Germinal center (tissue), 1 donor: ENCODE measurements around the gene RRAGD.
"Not testable (repeated sequence)": the region's sequence is repeated elsewhere in the genome, so short reads cannot be mapped to it uniquely, and the experiment has no call there.

Source experiments
- DNase-seq: peaks from one replicate; pipeline ENCODE4 v3.0.0; 2012; ENCODE audit warnings: mixed read lengths, low spot score

RRAGD gene

GRCh38 chr6:89411145-89412070 lies 665 bp downstream of the RRAGD start:
- peak; percentile 41 for DNase-seq

GRCh38 chr6:89410788-89411144 lies 1.3 kb downstream of the RRAGD start:
- no peak for DNase-seq

GRCh38 chr6:89410231-89410761 lies 1.8 kb downstream of the RRAGD start:
- DNase-seq = no peak

- no peak for DNase-seq
Measured at GRCh38 chr6:89409461-89410035, 2.5 kb downstream of the RRAGD start.

GRCh38 chr6:89406141-89406540 lies 5.9 kb downstream of the RRAGD start:
- no peak for DNase-seq

- no peak for DNase-seq
Measured at GRCh38 chr6:89404512-89404911, 7.6 kb downstream of the RRAGD start.

GRCh38 chr6:89402776-89403175 lies 9.3 kb downstream of the RRAGD start:
- DNase-seq = no peak

- no peak for DNase-seq
Measured at GRCh38 chr6:89400912-89401399, 11.1 kb downstream of the RRAGD start.

- DNase-seq = no peak
Measured at GRCh38 chr6:89400050-89400449, 12.0 kb downstream of the RRAGD start.

GRCh38 chr6:89398762-89399525 lies 13.1 kb downstream of the RRAGD start:
- no peak for DNase-seq

- not testable (repeated sequence) for DNase-seq
Measured at GRCh38 chr6:89397884-89398283, 14.2 kb downstream of the RRAGD start.

GRCh38 chr6:89393659-89394058 lies 18.4 kb downstream of the RRAGD start:
- DNase-seq = no peak

- no peak for DNase-seq
Measured at GRCh38 chr6:89392823-89393222, 19.2 kb downstream of the RRAGD start.

- DNase-seq = no peak
Measured at GRCh38 chr6:89388846-89389245, 23.2 kb downstream of the RRAGD start.

GRCh38 chr6:89387516-89388201 lies 24.4 kb downstream of the RRAGD start:
- peak; percentile 33 for DNase-seq

GRCh38 chr6:89386917-89387491 lies 25.1 kb downstream of the RRAGD start:
- no peak for DNase-seq

GRCh38 chr6:89385846-89386245 lies 26.2 kb downstream of the RRAGD start:
- DNase-seq = no peak

- DNase-seq = no peak
Measured at GRCh38 chr6:89385156-89385667, 26.9 kb downstream of the RRAGD start.

GRCh38 chr6:89381031-89381430 lies 31.0 kb downstream of the RRAGD start:
- no peak for DNase-seq

- DNase-seq = no peak
Measured at GRCh38 chr6:89379281-89379680, 32.8 kb downstream of the RRAGD start.

GRCh38 chr6:89378628-89379027 lies 33.4 kb downstream of the RRAGD start:
- no peak for DNase-seq
